HG02938 (cell line): ENCODE measurements around the gene NUP214.
"Not testable (repeated sequence)": the region's sequence is repeated elsewhere in the genome, so short reads cannot be mapped to it uniquely, and the experiment has no call there.

Source experiments
- ATAC-seq: cut with Tn5 transposase; IDR thresholded peaks from one replicate; pipeline ENCODE4 v1.9.1; 2021; ENCODE audit warnings: mild to moderate bottlenecking, moderate library complexity; ENCODE audit not compliant: unreplicated experiment

Gene NUP214

DNA sequence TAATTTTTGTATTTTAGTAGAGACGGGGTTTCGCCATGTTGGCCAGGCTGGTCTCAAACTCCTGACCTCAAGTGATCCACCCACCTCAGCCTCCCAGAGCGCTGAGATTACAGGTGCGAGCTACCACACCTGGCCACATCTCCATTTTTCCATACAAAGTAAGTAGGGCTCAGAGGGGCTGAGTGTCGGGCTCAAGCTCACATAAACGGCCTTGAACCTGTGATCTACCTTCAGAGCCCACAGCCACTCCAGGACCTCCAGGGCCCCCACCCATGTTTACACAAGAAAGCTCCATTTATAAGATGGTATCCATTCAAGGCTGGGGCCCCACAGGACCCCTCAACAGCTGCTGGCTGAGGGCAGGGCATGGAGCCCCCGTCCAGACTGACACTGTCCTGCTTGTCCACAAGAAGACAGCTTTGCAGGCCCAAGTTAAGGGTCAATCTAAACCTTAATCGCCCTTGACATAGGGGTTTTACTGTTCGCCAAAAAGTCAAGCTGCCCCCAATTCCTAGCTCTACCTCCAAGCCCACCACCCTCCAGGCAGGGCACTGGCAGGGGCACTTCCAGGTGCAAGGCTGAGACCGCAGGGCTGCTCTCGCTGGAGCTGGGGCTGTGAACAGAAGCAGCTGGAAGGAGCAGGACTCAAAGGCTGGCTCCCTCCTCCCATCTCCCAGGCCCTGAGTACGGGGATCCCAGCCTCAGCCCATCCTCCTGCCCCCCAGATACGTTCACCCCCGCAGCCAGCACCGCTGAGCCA is 132.1 kb downstream of the NUP214 start:
- no peak for ATAC-seq

DNA sequence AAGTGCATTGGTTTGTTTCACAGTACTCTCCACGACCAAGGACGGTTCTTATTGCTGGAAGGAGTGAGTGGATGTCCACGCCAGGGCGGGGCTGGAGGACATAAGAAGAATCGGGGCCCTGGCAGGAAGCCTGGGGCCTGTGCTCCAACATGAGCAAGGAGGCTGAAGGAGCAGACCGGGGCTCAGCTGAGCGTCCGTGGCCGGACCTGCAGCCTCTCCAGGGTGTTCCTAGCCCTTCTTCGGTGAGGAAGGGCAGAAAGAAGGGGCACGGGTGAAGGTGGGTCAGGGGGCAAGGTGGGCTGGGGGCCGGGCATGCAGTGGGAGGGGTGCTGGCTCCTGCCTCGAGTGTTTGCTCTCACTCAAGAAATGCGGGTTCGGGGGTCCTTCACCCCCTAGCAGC is 132.8 kb downstream of the NUP214 start:
- no peak for ATAC-seq

DNA sequence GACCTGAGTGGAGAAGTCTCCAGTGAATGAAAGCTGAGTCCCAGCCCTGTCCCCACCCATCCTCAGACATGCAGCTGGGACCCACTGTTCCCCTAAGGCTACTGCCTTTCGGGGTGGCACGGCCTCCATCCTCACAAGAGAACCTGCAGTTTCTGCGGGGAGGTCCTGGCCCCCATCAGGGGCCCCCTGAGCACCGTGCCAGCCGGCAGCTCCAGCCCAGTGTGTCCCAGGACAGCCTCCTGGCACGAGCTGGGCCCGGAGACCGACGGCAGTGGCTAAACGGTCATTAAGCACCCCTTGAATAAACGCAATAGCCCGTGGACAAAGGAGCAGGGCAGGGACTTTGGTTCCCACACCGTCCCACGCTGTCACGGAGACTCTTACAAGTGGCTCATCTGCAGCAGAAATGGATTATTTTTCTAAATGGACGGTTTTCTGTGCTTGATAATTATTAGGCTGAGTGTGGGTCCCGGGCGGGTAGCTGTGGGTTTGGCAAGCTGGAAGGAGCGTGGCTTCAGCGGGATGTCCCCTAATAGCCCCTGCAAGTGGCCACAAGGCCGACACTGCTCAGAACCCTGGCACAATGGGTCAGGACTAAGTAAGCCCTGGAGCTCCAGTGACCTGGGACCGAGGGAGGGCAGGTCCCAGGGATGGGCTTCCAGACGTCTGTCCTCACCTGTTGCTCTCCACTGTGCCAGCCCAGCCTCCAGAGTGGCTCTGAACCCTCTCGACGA is 133.5 kb downstream of the NUP214 start:
- no peak for ATAC-seq

DNA sequence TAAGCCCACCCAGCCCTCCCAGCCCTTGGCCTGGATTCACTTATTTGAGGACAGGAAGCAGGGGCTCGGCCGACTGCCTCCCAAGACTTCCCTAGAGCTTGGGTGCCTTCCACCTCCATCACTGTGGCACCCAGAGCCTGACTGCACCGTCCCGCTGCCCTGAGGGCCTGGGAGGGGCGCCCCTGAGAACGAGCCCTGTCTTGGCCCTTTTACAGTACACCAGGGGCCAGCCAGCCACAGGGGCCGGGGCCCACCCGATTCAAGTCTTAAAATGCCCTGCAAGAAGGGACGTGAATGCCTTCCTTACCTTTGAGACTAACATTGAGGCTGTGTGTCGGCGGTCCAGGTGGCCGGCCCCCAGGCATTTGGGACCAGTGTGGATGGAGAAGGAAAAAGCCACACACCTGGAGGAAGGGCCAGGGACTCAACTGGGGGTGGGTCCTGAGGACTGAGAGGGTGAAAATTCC is 134.1 kb downstream of the NUP214 start:
- no peak for ATAC-seq

DNA sequence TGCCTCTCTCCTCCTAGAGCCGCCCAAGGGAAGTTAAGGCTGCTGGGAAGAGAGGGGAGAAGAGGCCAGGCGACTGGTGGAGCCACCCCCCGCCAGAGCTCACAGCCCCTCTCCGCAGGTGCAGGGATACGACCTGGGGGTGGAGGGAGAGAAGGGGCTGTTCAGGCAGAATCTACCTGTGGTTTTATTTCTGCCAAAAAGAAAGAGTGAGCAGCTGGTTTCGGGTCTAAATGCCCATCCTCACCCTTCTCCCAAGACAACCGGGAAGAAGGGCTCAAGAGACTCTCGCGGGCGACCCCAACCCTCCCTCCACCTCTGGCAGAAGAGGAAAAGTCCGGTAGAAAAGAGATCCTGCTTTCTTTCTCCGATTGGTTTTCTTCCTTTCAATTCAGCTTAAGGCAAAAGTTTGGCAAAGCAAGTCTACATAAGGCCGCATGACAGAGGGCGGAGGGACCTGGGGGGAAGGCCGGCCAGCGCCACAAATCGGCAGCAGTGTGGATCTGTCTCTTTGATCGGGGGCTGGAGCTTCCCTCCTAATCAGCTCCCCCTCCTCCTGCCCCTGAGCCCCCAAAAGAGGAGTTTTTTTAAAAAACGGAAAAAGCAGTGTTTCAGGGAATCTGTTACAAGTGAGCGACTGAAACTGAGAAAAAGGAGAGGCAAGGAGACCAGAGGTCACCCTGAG is 134.7 kb downstream of the NUP214 start:
- no peak for ATAC-seq

GRCh38 chr9:131260751-131261452 is 135.5 kb downstream of the NUP214 start:
- no peak for ATAC-seq

DNA sequence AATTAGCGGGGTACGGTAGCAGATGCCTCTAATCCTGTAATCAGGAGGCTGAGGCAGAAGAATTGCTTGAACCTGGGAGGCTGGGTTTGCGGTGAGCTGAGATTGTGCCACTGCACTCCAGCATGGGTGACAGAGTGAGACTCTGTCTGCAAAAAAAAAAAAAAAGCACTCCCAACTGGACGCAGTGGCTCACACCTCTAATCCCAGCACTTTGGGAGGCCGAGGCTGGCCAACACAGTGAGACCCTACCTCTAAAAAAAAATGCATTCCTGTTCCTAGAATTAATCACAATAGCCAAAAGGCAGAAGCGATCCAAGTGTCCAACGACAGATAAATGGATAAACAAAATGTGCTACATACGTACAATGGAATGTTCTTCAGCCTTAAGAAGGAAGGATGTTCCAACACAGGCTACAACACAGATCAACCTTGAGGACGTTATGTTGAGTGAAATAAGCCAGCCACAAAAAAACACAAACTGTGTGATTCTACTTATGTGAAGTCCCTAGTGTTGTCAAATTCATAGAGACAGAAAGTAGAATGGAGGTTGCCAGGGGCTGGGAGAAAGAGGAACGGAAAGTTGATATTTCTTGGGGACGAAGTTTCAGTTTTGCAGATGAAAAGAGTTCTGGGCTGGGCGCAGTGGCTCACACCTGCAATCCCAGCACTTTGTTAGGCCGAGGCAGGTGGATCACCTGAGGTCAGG is 137.1 kb downstream of the NUP214 start:
- no peak for ATAC-seq

GRCh38 chr9:131263033-131263343 is 137.6 kb downstream of the NUP214 start:
- not testable (repeated sequence) for ATAC-seq

DNA sequence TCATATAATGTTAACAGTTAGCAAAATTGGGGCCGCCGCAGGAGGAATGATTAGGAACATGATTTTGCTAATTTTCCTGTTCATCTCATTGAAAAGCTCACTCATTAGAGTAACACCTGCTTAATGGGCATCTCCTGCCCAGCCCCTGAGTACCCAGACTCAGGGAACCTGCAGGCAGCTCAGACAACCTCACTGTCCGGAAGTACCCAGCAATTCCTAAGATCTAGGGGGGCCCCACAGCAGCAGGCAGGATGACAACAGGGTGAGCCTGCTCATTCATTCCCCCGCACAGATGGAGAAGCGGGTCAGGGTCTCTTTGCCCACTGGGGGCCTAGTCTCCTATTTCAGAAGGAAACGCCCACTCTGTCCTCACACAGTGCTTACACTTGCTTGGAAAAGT is 138.3 kb downstream of the NUP214 start:
- no peak for ATAC-seq

DNA sequence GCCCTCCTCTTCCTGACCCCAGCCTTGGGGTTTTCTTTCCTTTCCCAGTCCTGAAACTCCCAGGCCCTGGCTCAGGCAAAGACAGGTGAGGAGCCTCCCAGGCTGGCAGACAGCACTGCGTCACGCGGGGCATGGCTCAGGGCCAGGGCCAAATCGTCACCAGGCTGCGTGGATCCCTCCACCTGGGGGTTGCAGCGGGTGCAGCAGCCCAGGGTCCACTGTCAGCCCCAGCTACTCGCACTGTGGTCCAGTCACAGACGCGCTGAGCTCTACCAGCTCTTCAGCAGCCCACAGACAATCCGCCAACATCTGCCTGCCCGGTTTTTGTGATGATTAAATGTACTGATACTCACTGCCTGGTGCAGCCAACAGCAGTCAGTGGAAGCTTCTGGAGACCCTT is 138.8 kb downstream of the NUP214 start:
- no peak for ATAC-seq

GRCh38 chr9:131266266-131267229 is 141.2 kb downstream of the NUP214 start:
- no peak for ATAC-seq

- ATAC-seq: no peak
These were observed 145.0 kb downstream of the NUP214 start for GRCh38 chr9:131270171-131271015.

- ATAC-seq: not testable (repeated sequence)
These were observed 145.6 kb downstream of the NUP214 start for GRCh38 chr9:131271016-131271273.

DNA sequence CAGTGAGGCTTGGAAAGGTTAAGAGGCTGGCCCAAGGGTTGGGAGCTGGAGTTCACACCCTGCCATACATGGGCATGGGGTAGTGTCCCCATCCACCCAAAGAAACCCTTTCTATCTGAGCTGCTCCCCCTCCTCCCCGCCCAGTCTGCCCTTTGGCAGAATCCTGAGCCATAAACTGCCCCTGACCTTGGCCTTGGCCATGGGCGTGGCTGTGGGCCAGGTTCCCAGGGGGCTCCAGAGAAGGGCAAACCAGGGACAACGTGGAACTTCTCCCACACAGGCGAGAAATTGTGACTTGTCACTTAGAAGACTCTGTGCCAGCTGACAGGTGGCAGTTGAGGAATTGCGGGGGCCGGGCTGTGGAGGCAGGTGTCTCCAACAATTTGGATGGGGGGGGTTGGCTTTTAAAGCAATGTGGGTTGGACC is 146.1 kb downstream of the NUP214 start:
- no peak for ATAC-seq

DNA sequence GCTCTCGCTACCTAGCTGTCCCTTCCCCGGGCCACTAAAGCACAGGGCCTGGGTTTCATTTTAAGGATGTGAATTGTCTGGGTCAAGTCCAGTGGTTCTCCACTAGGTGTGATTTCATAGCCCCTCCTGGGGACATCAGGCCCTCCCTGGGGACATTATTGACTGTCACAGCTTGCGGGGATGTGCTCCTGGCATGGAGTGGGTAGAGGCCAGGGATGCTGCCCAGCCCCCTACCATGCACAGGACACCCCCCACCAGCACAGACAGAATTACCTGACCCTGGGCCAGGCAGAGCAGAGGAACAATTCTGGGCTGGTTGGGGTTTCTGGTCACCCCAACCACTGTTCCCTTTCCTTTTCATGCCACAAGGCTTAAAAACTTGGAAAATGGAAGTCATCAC is 146.8 kb downstream of the NUP214 start:
- no peak for ATAC-seq

DNA sequence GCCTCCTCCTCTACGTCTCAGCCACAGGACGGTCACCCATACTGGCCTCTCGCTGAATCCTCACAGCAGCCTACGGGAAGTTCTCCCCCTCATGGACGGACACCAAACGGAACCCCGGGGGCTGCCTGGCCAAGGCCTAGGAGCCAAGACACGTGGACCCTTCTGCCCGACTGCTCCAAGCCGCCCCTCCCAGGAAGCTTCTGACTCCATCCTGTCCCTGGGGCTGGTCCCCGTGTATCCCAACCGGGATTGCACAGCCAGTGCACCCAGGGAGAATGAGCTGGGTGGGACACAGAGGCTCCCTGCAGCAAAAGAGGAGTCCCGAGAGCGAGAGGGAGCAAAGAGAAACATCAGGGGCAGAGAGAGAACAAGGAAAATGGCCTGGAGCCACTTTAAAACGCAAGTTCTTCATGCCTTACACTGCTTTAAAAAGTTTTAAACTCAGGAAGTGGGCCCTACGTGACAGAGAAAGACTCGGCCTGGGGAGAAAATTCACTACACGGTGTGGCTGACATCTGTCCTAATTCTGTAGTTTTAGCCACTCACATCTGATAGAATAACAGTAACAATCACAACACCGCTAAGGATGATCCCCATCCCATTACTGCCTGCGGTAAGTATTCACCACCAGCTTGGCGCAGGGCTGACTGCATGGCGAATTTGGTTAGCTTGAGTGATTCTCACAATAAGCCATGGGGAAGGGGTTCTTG is 147.9 kb downstream of the NUP214 start:
- no peak for ATAC-seq

- no peak for ATAC-seq
These were observed 148.7 kb downstream of the NUP214 start for GRCh38 chr9:131273856-131274673.
